Sigmoid colon (tissue), 3 donors: Measurements from ENCODE around the gene MED25.

Source experiments
- CTCF ChIP-seq, 4 experiments: fragments of 450-650 bp in 3 of 4; fragments of 200-600 bp in 1 of 4; IDR thresholded peaks; one replicate each; pipeline ENCODE4 v1.5.1; 2016 to 2019; ENCODE audit warnings: antibody characterized with exemption in 4 of 4, mild to moderate bottlenecking in 3 of 4, moderate library complexity in 2 of 4
- POLR2A ChIP-seq, 2 donors: fragments of 450-650 bp; IDR thresholded peaks; one replicate each; pipeline ENCODE4 v1.6.1; 2016; ENCODE audit warnings: antibody characterized with exemption in 2 of 2, mild to moderate bottlenecking in 2 of 2, moderate library complexity in 2 of 2

GRCh38 chr19:49792829-49793560, 25.1 kb upstream of the MED25 start:
- TF ChIP-seq CTCF (IDR thresholded peaks at IDR 0.05) (no peak), POLR2A (IDR thresholded peaks at IDR 0.05) (no peak)
